C1 segment of cervical spinal cord (tissue), 14 donors: ENCODE measurements around the gene HBA2.
"Not testable (repeated sequence)": the region's sequence is repeated elsewhere in the genome, so short reads cannot be mapped to it uniquely, and the experiment has no call there.

Experiments
- DNase-seq, 14 donors: peaks; one replicate each; lab custom pipeline; 2025; lab: John Stamatoyannopoulos, UW

The HBA2 gene

DNA sequence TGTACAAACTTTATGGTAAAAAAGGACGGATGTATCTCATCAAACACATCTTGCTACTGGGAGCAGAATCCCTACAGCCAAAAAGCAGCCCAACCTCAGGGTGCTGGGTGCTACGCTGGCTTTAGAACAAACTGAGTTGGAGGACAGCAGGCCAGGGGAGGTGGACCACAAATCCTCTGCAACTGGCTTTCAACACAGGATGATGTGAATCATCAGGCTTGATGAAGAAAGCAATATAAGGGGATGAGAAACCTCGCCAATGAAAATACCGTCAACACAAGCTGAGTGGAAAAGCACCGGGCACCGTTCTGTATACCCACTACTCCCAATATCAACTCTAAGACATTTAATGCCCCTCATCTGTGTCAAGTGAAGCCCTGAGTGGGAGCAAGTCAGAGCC lies 21.8 kb downstream of the HBA2 start:
- no peak for DNase-seq

- DNase-seq: no peak
Measured at GRCh38 chr16:200388-200787, 27.7 kb downstream of the HBA2 start.

DNA sequence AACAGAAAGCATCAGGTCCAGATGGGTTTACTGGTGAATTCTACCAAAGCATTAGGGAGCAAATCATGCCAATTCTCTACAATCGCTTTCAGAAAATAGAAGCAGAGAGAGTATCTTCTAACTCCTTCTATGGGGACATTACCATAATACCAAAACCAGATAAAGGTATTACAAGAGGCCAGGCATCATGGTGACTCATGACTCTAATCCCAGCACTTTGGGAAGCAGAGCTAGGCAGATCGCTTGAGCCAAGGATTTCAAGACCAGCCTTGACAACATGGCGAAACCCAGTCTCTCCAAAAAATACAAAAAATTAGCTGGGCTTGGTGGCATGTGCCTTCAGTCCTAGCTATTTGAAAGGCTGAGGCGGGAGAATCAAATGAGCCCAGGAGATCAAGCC lies 30.6 kb downstream of the HBA2 start:
- DNase-seq: no peak

DNA sequence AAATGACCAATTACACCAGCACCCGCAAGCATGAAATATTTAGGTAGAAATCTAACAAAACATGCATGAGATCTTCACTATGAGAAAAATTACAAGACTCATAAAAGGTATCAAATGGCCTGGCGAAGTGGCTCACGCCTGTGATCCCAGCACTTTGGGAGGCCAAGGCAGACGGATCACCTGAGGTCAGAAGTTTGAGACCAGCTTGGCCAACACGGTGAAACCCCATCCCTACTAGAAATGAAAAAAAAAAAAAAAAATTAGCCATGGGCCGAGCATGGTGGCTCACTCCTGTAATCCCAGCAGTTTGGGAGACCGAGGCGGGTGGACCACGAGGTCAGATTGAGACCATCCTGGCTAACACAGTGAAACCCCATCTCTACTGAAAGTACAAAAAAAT lies 31.4 kb downstream of the HBA2 start:
- not testable (repeated sequence) for DNase-seq

DNA sequence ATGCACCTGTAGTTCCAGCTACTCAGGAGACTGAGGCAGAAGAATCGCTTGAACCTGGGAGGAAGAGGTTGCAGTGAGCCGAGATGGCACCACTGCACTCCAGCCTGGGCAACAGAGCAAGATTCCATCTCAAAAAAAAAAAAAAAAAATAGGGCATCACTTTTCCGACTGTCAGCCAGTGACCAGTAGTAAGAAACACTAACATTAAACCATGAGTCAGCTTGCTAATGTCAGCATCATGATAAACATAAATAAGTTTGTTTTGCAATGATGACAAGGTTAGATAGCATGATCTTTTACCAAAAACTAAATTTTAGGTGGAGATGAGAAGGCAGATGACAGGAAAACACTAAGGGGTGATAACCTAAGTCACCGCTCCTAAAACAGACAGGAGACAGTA lies 36.7 kb downstream of the HBA2 start:
- DNase-seq: not testable (repeated sequence)

DNA sequence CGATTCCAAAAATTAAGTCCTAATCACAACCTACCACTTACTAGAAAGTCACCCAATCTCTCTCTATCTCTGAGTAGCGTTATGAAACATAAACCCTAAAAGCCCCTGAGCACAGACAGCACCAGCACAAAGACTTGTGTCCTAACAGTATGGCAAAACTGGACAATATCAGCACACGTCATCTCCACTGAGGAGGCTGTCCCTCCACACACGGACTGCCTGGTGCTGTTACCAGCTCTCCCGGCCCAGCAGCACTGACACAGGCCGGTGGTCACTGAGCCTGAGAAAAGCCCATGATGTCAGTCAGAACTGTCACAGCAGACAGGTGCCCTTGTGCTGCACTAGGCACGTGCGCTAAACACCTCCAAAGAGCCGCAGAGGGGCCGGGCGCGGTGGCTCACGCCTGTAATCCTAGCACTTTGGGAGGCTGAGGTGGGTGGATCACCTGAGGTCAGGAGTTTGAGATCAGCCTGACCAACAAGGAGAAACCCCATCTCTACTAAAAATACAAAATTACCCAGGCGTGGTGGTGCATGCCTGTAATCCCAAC lies 39.0 kb downstream of the HBA2 start:
- DNase-seq: not testable (repeated sequence)

DNA sequence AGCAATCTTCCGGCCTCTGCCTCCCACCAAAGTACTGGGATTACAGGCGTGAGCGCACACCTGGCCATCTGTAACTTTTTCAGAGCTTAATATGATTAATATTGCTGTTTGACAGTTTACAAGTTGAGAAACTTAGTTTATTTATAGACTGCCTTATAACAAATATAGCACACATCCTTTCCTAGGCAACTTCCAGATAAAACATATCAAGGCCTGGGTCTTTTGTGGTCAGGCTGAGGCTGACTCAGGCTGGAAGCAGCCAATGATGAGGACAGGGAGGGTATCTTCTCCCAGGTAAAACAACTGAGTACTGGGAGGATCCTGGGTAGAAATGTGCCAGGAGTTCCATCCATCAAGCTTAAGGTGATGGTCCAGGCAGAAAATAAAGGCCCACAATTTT lies 40.3 kb downstream of the HBA2 start:
- no peak for DNase-seq

- no peak for DNase-seq
Measured at GRCh38 chr16:220021-220420, 47.3 kb downstream of the HBA2 start.
